Activated CD4-positive, alpha-beta T cell treated with anti-CD3 and anti-CD28 coated beads, Interleukin-2, amount 50 U/mL, for 1 hour (primary cell): ENCODE data around the gene SRBD1.

Experiments
- DNase-seq: peaks from one replicate; pipeline ENCODE4 v3.0.0-alpha.2; 2020

SRBD1 gene

DNA sequence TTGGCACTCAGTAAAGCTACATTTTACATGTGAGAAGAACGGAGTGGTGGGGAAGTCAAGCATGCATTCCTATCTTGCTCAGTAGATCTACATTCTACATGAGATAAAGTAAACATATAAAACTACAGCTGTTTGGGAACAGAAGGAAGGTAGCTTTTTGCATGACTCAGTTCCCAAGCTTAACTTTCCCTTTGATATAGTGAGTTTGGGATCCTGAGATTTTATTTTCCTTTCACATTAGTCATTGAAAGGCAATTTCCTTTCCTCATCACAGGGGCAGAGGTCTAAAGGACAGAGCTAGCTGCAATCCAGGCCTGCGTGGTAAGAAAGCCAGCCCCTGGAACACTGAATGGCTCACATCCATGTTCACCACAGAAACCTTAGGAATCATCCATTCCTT lies 257.2 kb downstream of the SRBD1 start:
- DNase-seq = no peak

DNA sequence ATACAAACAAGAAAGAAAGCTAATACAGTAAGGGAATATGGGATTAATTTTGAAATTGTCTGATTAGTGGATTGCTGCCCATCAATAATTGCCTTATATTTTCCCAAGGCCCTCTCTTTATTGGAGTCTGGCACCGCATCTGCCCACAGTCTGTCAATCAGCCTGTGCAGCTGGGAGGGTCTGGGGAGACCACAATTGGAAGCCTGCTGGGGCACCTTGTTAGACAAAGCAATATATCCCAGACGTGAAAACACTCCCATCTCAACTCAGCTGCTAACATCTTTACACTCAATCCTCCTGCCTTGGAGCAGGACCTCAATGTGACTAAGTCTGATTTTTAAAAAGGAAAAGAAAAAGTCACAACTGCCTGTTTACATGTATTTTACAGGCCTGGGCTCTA lies 258.6 kb downstream of the SRBD1 start:
- no peak for DNase-seq

DNA sequence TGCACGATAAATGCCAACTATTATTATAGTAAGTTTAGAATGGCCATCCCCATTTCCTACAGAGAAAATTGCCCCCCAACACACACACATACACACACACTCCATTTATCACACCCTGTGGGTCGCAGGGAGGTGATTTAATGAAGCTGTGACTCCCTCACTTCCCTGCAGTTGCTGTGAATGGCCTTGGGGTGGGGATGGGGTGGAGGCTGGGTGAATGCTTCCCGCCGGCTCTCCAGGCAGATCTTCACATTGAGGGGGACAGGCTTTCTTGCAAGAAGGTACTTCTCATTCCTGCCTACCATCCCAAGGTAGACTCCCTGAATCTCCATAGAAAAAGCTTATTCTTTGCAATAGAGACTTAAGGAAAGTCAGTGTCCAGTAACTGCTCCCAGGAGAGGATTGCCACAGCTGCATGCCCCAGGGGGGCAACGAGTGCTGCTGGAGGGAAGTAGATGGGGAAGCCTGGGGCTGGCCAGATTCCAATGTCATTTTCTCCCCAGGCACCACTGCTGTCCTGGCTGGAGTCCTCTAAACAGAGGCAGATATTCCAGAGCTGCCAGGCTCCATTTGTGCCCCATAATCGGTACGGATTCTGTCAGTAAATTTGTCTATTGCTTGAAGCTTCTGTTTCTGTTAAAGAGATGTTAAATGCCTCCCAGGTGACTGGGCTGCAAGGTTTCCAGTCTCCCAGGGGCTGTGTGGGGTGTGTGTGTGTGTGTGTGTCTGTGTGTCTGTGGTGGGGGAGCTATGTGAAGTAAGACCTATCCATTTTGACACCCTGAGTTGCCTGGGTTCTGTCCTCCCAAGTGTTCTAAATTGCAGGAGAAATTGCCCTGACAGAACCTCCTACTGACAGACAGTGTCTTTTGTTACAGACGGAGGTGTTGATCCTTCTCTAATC lies 265.5 kb downstream of the SRBD1 start:
- DNase-seq = no peak

DNA sequence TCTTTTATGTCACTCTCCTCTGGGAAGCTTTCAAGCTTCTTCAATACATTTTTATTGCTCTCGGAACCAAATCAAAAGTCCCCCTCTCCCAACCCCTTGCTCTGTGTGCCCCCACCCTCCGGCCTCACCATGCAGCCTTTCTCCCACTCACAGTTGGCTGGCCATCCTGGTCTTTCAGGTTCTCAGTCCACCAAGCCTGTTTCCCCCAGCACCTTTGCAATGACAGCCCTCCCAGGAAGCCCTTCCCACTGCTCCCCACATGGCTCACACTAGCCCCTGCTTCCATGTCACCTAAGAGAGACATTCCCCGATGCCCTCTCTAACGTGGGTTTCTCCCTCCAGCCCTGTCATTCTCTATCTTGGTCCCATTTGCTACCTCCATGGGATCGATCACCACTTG lies 266.6 kb downstream of the SRBD1 start:
- DNase-seq = no peak

DNA sequence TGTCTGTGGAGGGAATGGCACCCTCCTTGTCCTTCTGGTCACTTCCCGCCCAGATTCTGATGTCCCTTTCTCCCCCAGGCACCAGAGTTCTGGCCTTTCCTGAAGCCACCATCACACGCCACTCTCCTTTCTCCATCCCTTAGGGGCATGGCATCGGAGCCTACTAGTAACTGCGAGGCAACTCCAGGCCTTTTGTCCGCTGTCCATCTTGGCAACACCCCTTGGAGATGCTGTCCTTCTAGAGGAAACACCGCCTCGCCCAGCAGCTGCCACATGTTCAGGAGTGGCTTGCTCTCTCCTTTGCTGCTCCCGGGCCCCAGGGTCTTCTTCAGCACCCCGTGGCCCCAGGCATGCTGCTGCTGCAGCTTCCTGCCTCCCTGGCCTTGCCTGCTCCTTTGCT lies 267.0 kb downstream of the SRBD1 start:
- DNase-seq = no peak

DNA sequence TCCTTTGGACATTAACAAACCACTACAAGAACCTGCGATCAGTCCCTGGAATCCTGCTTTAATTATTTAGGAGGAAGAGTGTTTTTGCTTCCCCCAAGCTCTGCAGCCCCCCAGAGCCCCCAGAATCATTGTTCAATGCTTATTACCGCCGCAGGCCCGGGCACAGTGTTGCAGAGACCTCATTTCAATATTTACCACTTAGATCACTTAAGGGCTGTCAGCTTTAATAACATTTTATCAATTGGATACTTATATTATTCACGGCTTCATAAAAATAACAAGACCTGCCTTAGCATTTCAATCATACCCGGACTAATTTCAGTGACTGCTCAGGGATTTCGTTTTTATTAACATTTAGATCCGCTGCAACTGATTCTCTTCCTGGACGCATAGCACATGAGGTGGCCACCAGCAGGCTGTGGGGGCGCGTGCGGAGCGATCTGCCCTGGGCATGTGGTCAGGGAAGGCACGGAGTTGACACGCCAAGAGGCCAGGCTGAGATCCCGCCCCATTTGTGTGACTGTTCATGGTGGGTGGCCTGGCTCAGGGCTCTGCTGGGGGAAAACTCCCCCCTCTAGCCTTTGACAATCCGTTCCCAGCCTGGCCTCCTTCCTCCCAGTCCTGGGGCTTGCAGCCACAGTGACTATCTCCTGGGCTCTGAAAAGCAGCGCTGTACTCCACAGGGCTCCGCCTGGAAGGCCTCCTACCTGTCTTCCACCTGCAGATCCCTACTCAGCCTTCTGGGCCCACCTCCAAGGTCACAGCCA lies 267.6 kb downstream of the SRBD1 start:
- DNase-seq = no peak

DNA sequence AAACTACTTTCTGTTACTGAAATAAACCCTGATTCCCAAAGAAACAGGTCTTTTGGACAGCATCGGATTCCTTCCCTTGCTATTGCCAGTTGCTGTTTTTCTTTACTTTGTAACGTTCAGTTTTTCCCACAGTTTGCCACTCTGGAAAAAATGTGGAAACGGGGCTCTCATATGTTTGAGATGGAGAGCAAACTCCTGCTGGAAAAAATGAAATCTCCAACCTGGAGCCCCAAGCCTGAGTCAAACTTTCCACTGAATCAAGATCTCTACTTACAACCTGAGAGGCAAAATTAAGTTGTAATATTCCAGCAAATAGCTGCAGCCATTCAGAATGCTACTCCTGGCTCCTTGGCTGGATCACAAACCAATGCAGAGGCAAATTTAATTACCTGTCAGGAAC lies 270.7 kb downstream of the SRBD1 start:
- no peak for DNase-seq

DNA sequence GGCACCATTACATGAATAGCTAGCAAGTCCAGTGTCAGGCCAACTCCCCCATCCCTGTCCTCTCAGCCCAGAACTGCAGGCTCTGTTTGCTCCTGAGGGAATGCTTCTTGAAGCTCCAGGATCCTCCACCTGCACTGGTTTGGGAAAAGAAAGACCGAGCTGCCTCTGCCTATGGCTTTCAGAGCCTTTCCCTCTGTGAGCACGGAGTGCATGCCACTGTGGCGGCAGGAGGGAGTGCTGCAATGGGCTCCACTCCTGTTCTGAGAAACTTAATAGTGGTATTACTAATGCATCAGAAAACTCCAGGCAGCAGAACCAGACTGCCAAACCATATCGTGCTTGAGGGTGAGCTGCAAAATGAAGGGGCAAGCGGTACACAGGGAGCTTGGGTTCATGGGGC lies 271.8 kb downstream of the SRBD1 start:
- DNase-seq = no peak
